HEK293 (cell line): ENCODE results near the gene CSDE1.

Experiments used
- BCL11B ChIP-seq: fragments of 450-650 bp; formaldehyde crosslinking; IDR thresholded peaks from 2 replicates; pipeline ENCODE4 v1.5.1; 2016; ENCODE audit warnings: low read depth, missing biosample characterization, missing genetic modification characterization
- GFI1B ChIP-seq: fragments of 450-650 bp; formaldehyde crosslinking; IDR thresholded peaks from 2 replicates; pipeline ENCODE4 v1.5.1; 2016; ENCODE audit warnings: missing biosample characterization, missing genetic modification characterization
- GLI4 ChIP-seq: fragments of 450-650 bp; formaldehyde crosslinking; IDR thresholded peaks from 2 replicates; pipeline ENCODE4 v1.5.1; 2016; ENCODE audit warnings: missing biosample characterization, missing genetic modification characterization
- GLIS2 ChIP-seq: fragments of 450-650 bp; formaldehyde crosslinking; IDR thresholded peaks from 2 replicates; pipeline ENCODE4 v1.5.1; 2016; ENCODE audit warnings: missing biosample characterization, missing genetic modification characterization
- ZNF132 ChIP-seq: fragments of 450-650 bp; formaldehyde crosslinking; IDR thresholded peaks from 2 replicates; pipeline ENCODE4 v1.5.1; 2017; ENCODE audit warnings: missing biosample characterization, missing genetic modification characterization, borderline replicate concordance
- ZNF16 ChIP-seq: fragments of 450-650 bp; formaldehyde crosslinking; IDR thresholded peaks from 2 replicates; pipeline ENCODE4 v1.5.1; 2016; ENCODE audit warnings: low read depth, missing biosample characterization, missing genetic modification characterization
- ZNF223 ChIP-seq: fragments of 450-650 bp; formaldehyde crosslinking; IDR thresholded peaks from 2 replicates; pipeline ENCODE4 v1.5.1; 2016; ENCODE audit warnings: missing biosample characterization, missing genetic modification characterization
- ZNF24 ChIP-seq: fragments of 450-650 bp; formaldehyde crosslinking; IDR thresholded peaks from 2 replicates; pipeline ENCODE4 v1.5.1; 2016; ENCODE audit warnings: missing biosample characterization, missing genetic modification characterization
- ZNF416 ChIP-seq: fragments of 450-650 bp; formaldehyde crosslinking; IDR thresholded peaks from 2 replicates; pipeline ENCODE4 v1.5.1; 2016; ENCODE audit warnings: missing biosample characterization, missing genetic modification characterization
- ZNF426 ChIP-seq: fragments of 450-650 bp; formaldehyde crosslinking; IDR thresholded peaks from 2 replicates; pipeline ENCODE4 v1.5.1; 2017; ENCODE audit warnings: missing biosample characterization, missing genetic modification characterization, mild to moderate bottlenecking, inconsistent platforms, moderate library complexity
- ZNF48 ChIP-seq: fragments of 450-650 bp; formaldehyde crosslinking; IDR thresholded peaks from 2 replicates; pipeline ENCODE4 v1.5.1; 2016; ENCODE audit warnings: missing biosample characterization, missing genetic modification characterization
- ZNF600 ChIP-seq: fragments of 450-650 bp; formaldehyde crosslinking; IDR thresholded peaks from 2 replicates; pipeline ENCODE4 v1.5.1; 2016; ENCODE audit warnings: missing biosample characterization, missing genetic modification characterization
- ZNF664 ChIP-seq: fragments of 450-650 bp; formaldehyde crosslinking; IDR thresholded peaks from 2 replicates; pipeline ENCODE4 v1.5.1; 2016; ENCODE audit warnings: missing biosample characterization, missing genetic modification characterization
- ZNF701 ChIP-seq: fragments of 450-650 bp; formaldehyde crosslinking; IDR thresholded peaks from 2 replicates; pipeline ENCODE4 v1.5.1; 2016; ENCODE audit warnings: missing biosample characterization, missing genetic modification characterization
- ZNF777 ChIP-seq: fragments of 450-650 bp; formaldehyde crosslinking; IDR thresholded peaks from 2 replicates; pipeline ENCODE4 v1.5.1; 2017; ENCODE audit warnings: missing biosample characterization, missing genetic modification characterization, borderline replicate concordance
- ZNF785 ChIP-seq: fragments of 450-650 bp; formaldehyde crosslinking; IDR thresholded peaks from 2 replicates; pipeline ENCODE4 v1.5.1; 2016; ENCODE audit warnings: missing biosample characterization, missing genetic modification characterization
- ZXDB ChIP-seq: fragments of 450-650 bp; formaldehyde crosslinking; IDR thresholded peaks from 2 replicates; pipeline ENCODE4 v1.5.1; 2016; ENCODE audit warnings: missing biosample characterization, missing genetic modification characterization
- TF ChIP-seq, protein P1 (sequence below): fragments of 450-650 bp; IDR thresholded peaks from 2 replicates; pipeline ENCODE4 v1.5.1; 2018; ENCODE audit warnings: missing biosample characterization, mild to moderate bottlenecking, missing genetic modification characterization
- TF ChIP-seq, protein P2 (sequence below): fragments of 450-650 bp; formaldehyde crosslinking; IDR thresholded peaks from 2 replicates; pipeline ENCODE4 v1.5.1; 2016; ENCODE audit warnings: missing biosample characterization, missing genetic modification characterization
- TF ChIP-seq, protein P3 (sequence below): fragments of 450-650 bp; formaldehyde crosslinking; optimal IDR thresholded peaks from 2 replicates; pipeline ENCODE3; 2016; ENCODE audit warnings: missing biosample characterization, mild to moderate bottlenecking, missing genetic modification characterization
- TF ChIP-seq, protein P4 (sequence below): fragments of 450-650 bp; formaldehyde crosslinking; IDR thresholded peaks from 2 replicates; pipeline ENCODE4 v1.5.1; 2016; ENCODE audit warnings: missing biosample characterization, missing genetic modification characterization
- TF ChIP-seq, protein P5 (sequence below): fragments of 450-650 bp; formaldehyde crosslinking; IDR thresholded peaks from 2 replicates; pipeline ENCODE4 v1.5.1; 2016; ENCODE audit warnings: missing biosample characterization, missing genetic modification characterization
- TF ChIP-seq, protein P6 (sequence below): fragments of 450-650 bp; formaldehyde crosslinking; IDR thresholded peaks from 2 replicates; pipeline ENCODE4 v1.5.1; 2016; ENCODE audit warnings: missing biosample characterization, missing genetic modification characterization
- TF ChIP-seq, protein P7 (sequence below): fragments of 450-650 bp; formaldehyde crosslinking; IDR thresholded peaks from 2 replicates; pipeline ENCODE4 v1.5.1; 2016; ENCODE audit warnings: missing biosample characterization, missing genetic modification characterization

Gene CSDE1

DNA sequence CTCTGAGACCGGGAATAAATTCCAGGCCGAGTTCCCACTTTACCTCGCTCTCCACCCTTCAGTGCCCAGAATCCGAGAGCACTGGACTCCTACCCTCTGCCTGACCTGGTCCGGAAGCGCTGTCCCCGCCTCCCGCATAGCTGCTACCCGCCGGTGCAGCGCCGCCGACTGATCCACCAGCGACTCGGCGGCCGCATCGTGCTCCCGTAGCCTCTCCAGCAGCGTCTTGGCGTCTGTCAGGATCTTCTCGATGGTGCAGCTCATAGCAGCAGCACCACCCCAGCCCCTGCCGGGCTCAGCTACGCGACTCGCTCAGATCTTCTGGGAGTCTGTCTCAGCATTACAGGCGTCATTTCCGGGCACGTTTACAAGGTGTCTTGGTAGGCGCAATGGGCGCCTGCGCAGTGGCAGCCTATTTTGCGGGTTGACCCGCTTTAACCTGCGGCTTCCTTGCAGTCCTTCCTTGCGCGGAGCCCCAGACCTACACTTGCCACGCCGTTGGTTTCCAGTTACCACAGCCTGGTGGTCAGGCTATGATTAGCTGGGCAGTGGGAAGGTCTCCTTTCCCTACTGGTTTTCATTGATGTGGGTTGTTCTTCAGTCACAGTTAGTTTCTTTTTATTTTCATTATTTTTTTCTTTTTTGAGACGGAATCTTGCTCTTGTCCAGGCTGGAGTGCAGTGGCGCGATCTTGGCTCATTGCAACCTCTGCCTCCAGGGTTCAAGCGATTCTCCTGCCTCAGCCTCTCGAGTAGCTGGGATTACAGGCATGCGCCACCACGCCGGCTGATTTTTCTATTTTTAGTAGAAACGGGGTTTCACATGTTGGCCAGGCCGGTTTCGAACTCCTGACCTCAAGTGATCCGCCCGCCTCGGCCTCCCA is 22.8 kb upstream of the CSDE1 start, which contains the start of gene SIKE1 (continued):
- TF ChIP-seq, protein P1, sequence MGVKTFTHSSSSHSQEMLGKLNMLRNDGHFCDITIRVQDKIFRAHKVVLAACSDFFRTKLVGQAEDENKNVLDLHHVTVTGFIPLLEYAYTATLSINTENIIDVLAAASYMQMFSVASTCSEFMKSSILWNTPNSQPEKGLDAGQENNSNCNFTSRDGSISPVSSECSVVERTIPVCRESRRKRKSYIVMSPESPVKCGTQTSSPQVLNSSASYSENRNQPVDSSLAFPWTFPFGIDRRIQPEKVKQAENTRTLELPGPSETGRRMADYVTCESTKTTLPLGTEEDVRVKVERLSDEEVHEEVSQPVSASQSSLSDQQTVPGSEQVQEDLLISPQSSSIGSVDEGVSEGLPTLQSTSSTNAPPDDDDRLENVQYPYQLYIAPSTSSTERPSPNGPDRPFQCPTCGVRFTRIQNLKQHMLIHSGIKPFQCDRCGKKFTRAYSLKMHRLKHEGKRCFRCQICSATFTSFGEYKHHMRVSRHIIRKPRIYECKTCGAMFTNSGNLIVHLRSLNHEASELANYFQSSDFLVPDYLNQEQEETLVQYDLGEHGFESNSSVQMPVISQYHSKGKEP (tag by site-specific recombination) = no peak
- TF ChIP-seq ZNF664 = no peak
- TF ChIP-seq GLI4 (tag by site-specific recombination) = peak; percentile 34; the same call in 1 of the 2 replicates
- no peak for TF ChIP-seq ZNF777 (tag by site-specific recombination)
- no peak for TF ChIP-seq ZNF701 (tag by site-specific recombination)
- TF ChIP-seq, protein P2, sequence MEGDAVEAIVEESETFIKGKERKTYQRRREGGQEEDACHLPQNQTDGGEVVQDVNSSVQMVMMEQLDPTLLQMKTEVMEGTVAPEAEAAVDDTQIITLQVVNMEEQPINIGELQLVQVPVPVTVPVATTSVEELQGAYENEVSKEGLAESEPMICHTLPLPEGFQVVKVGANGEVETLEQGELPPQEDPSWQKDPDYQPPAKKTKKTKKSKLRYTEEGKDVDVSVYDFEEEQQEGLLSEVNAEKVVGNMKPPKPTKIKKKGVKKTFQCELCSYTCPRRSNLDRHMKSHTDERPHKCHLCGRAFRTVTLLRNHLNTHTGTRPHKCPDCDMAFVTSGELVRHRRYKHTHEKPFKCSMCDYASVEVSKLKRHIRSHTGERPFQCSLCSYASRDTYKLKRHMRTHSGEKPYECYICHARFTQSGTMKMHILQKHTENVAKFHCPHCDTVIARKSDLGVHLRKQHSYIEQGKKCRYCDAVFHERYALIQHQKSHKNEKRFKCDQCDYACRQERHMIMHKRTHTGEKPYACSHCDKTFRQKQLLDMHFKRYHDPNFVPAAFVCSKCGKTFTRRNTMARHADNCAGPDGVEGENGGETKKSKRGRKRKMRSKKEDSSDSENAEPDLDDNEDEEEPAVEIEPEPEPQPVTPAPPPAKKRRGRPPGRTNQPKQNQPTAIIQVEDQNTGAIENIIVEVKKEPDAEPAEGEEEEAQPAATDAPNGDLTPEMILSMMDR (tag by site-specific recombination) = peak; percentile 83
- no peak for TF ChIP-seq GFI1B
- TF ChIP-seq ZNF48 = no peak
- no peak for TF ChIP-seq ZNF24 (tag by site-specific recombination)
- no peak for TF ChIP-seq ZNF132 (tag by site-specific recombination)
- TF ChIP-seq GLIS2 (tag by site-specific recombination) = peak; percentile 63; the same call in 1 of the 2 replicates
- TF ChIP-seq ZNF223 (tag by site-specific recombination) = no peak
- TF ChIP-seq ZNF600 (tag by site-specific recombination) = peak; percentile 97
- TF ChIP-seq, protein P3, sequence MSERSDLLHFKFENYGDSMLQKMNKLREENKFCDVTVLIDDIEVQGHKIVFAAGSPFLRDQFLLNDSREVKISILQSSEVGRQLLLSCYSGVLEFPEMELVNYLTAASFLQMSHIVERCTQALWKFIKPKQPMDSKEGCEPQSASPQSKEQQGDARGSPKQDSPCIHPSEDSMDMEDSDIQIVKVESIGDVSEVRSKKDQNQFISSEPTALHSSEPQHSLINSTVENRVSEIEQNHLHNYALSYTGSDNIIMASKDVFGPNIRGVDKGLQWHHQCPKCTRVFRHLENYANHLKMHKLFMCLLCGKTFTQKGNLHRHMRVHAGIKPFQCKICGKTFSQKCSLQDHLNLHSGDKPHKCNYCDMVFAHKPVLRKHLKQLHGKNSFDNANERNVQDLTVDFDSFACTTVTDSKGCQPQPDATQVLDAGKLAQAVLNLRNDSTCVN = no peak
- TF ChIP-seq BCL11B (tag by site-specific recombination) = no peak
- TF ChIP-seq, protein P4, sequence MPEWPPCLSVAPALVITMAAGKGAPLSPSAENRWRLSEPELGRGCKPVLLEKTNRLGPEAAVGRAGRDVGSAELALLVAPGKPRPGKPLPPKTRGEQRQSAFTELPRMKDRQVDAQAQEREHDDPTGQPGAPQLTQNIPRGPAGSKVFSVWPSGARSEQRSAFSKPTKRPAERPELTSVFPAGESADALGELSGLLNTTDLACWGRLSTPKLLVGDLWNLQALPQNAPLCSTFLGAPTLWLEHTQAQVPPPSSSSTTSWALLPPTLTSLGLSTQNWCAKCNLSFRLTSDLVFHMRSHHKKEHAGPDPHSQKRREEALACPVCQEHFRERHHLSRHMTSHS (tag by site-specific recombination) = no peak
- no peak for TF ChIP-seq ZNF785
- TF ChIP-seq, protein P5, sequence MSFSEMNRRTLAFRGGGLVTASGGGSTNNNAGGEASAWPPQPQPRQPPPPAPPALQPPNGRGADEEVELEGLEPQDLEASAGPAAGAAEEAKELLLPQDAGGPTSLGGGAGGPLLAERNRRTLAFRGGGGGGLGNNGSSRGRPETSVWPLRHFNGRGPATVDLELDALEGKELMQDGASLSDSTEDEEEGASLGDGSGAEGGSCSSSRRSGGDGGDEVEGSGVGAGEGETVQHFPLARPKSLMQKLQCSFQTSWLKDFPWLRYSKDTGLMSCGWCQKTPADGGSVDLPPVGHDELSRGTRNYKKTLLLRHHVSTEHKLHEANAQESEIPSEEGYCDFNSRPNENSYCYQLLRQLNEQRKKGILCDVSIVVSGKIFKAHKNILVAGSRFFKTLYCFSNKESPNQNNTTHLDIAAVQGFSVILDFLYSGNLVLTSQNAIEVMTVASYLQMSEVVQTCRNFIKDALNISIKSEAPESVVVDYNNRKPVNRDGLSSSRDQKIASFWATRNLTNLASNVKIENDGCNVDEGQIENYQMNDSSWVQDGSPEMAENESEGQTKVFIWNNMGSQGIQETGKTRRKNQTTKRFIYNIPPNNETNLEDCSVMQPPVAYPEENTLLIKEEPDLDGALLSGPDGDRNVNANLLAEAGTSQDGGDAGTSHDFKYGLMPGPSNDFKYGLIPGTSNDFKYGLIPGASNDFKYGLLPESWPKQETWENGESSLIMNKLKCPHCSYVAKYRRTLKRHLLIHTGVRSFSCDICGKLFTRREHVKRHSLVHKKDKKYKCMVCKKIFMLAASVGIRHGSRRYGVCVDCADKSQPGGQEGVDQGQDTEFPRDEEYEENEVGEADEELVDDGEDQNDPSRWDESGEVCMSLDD (tag by site-specific recombination) = no peak
- TF ChIP-seq, protein P6, sequence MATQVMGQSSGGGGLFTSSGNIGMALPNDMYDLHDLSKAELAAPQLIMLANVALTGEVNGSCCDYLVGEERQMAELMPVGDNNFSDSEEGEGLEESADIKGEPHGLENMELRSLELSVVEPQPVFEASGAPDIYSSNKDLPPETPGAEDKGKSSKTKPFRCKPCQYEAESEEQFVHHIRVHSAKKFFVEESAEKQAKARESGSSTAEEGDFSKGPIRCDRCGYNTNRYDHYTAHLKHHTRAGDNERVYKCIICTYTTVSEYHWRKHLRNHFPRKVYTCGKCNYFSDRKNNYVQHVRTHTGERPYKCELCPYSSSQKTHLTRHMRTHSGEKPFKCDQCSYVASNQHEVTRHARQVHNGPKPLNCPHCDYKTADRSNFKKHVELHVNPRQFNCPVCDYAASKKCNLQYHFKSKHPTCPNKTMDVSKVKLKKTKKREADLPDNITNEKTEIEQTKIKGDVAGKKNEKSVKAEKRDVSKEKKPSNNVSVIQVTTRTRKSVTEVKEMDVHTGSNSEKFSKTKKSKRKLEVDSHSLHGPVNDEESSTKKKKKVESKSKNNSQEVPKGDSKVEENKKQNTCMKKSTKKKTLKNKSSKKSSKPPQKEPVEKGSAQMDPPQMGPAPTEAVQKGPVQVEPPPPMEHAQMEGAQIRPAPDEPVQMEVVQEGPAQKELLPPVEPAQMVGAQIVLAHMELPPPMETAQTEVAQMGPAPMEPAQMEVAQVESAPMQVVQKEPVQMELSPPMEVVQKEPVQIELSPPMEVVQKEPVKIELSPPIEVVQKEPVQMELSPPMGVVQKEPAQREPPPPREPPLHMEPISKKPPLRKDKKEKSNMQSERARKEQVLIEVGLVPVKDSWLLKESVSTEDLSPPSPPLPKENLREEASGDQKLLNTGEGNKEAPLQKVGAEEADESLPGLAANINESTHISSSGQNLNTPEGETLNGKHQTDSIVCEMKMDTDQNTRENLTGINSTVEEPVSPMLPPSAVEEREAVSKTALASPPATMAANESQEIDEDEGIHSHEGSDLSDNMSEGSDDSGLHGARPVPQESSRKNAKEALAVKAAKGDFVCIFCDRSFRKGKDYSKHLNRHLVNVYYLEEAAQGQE (tag by site-specific recombination) = peak; percentile 27
- TF ChIP-seq ZXDB = peak; percentile 96
- no peak for TF ChIP-seq ZNF426 (tag by site-specific recombination)
- no peak for TF ChIP-seq ZNF416 (tag by site-specific recombination)
- TF ChIP-seq, protein P7, sequence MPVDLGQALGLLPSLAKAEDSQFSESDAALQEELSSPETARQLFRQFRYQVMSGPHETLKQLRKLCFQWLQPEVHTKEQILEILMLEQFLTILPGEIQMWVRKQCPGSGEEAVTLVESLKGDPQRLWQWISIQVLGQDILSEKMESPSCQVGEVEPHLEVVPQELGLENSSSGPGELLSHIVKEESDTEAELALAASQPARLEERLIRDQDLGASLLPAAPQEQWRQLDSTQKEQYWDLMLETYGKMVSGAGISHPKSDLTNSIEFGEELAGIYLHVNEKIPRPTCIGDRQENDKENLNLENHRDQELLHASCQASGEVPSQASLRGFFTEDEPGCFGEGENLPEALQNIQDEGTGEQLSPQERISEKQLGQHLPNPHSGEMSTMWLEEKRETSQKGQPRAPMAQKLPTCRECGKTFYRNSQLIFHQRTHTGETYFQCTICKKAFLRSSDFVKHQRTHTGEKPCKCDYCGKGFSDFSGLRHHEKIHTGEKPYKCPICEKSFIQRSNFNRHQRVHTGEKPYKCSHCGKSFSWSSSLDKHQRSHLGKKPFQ (tag by site-specific recombination) = no peak
- TF ChIP-seq ZNF16 (tag by site-specific recombination) = no peak
